Measurements from ENCODE around the gene UBE2E2. TPM values are rescaled to one million over a fixed set of nuclear protein-coding genes. Genes with fewer than 3 reads are reported as not detected.
A peak's percentile ranks its signal among the peaks of the same experiment; 100 is the strongest.

The UBE2E2 gene
- total RNA-seq, 2 experiments from 2014 or later, result 14.1 to 20.2 TPM

- no peaks in the 10 kb centered on the region for H3K36me3 ChIP-seq (ENCODE audit: insufficient read depth, low read length)
- H3K4me3 ChIP-seq (ENCODE audit: low read length), result no peak overlapping the region
- ChIA-PET POLR2A (no interaction called here), CTCF (no interaction called here)
- Mint-ChIP-seq H3K36me3 (ENCODE audit: low read depth) (no peaks in the 10 kb centered on the region), H3K4me3 (no peak overlapping the region), H3K4me1 (ENCODE audit: low read depth) (no peaks in the 10 kb centered on the region), H3K27me3 (no peaks in the 10 kb centered on the region), H3K9me3 (peaks cover 2% of the 10 kb centered on the region), H3K27ac (no peak overlapping the region)
- H3K27ac ChIP-seq (ENCODE audit: low read depth in 1 of 2, low read length in 2 of 2), result no peak overlapping the region
- no peaks in the 10 kb centered on the region for H3K27me3 ChIP-seq (ENCODE audit: control insufficient read depth in 1 of 2, insufficient read depth in 2 of 2, low read length in 2 of 2)
- intact Hi-C loops (cut with DNase I, micrococcal nuclease), result no loop called here
- no peak for TF ChIP-seq CTCF (IDR thresholded peaks at IDR 0.05)
- H3K4me1 ChIP-seq (ENCODE audit: insufficient read depth, low read length), result no peaks in the 10 kb centered on the region
- DNase-seq, result no peak
- ATAC-seq (ENCODE audit: poor library complexity), result no peak
- H3K9me3 ChIP-seq (ENCODE audit: control insufficient read depth in 1 of 2, insufficient read depth in 1 of 2, low read length in 2 of 2), result no peaks in the 10 kb centered on the region
These were observed 40.2 kb upstream of the UBE2E2 start for GRCh38 chr3:23162934-23163333.

GRCh38 chr3:23164746-23165145 is 38.4 kb upstream of the UBE2E2 start:
- no peak overlapping the region for H3K27ac Mint-ChIP-seq
- no peak overlapping the region for H3K27ac ChIP-seq (ENCODE audit: low read depth in 1 of 2, low read length in 2 of 2)
- intact Hi-C loops (cut with DNase I, micrococcal nuclease), result no loop called here
- H3K4me1 ChIP-seq (ENCODE audit: insufficient read depth, low read length), result no peaks in the 10 kb centered on the region
- H3K4me3 Mint-ChIP-seq, result no peak overlapping the region
- no peaks in the 10 kb centered on the region for H3K36me3 ChIP-seq (ENCODE audit: insufficient read depth, low read length)
- ATAC-seq (ENCODE audit: poor library complexity) (no peak), DNase-seq (peak in 1 of 14 experiments; percentile 23)
- POLR2A ChIA-PET, result no interaction called here
- no peaks in the 10 kb centered on the region for H3K36me3 Mint-ChIP-seq (ENCODE audit: low read depth)
- peaks cover 5% of the 10 kb centered on the region for H3K9me3 Mint-ChIP-seq
- no peaks in the 10 kb centered on the region for H3K27me3 Mint-ChIP-seq
- H3K27me3 ChIP-seq (ENCODE audit: control insufficient read depth in 1 of 2, insufficient read depth in 2 of 2, low read length in 2 of 2), result no peaks in the 10 kb centered on the region
- no peak for TF ChIP-seq CTCF (IDR thresholded peaks at IDR 0.05)
- CTCF ChIA-PET, result no interaction called here
- no peaks in the 10 kb centered on the region for H3K4me1 Mint-ChIP-seq (ENCODE audit: low read depth)
- H3K9me3 ChIP-seq (ENCODE audit: control insufficient read depth in 1 of 2, insufficient read depth in 1 of 2, low read length in 2 of 2), result no peaks in the 10 kb centered on the region
- H3K4me3 ChIP-seq (ENCODE audit: low read length), result no peak overlapping the region

GRCh38 chr3:23165571-23165970 is 37.6 kb upstream of the UBE2E2 start:
- Mint-ChIP-seq H3K36me3 (ENCODE audit: low read depth) (no peaks in the 10 kb centered on the region), H3K27me3 (no peaks in the 10 kb centered on the region), H3K27ac (no peak overlapping the region), H3K4me1 (ENCODE audit: low read depth) (no peaks in the 10 kb centered on the region), H3K4me3 (no peak overlapping the region), H3K9me3 (peaks cover 11% of the 10 kb centered on the region)
- ATAC-seq (ENCODE audit: poor library complexity) (no peak), DNase-seq (no peak)
- no peaks in the 10 kb centered on the region for H3K27me3 ChIP-seq (ENCODE audit: control insufficient read depth in 1 of 2, insufficient read depth in 2 of 2, low read length in 2 of 2)
- no peaks in the 10 kb centered on the region for H3K36me3 ChIP-seq (ENCODE audit: insufficient read depth, low read length)
- no peak overlapping the region for H3K27ac ChIP-seq (ENCODE audit: low read depth in 1 of 2, low read length in 2 of 2)
- ChIA-PET POLR2A (no interaction called here), CTCF (no interaction called here)
- no peaks in the 10 kb centered on the region for H3K4me1 ChIP-seq (ENCODE audit: insufficient read depth, low read length)
- intact Hi-C loops (cut with DNase I, micrococcal nuclease), result no loop called here
- no peak overlapping the region for H3K4me3 ChIP-seq (ENCODE audit: low read length)
- TF ChIP-seq CTCF (IDR thresholded peaks at IDR 0.05), result no peak
- no peaks in the 10 kb centered on the region for H3K9me3 ChIP-seq (ENCODE audit: control insufficient read depth in 1 of 2, insufficient read depth in 1 of 2, low read length in 2 of 2)

Data from CD4-positive, alpha-beta T cell (primary cell).